ENCODE data around the gene IAPP.
"Not testable (repeated sequence)": the region's sequence is repeated elsewhere in the genome, so short reads cannot be mapped to it uniquely, and the experiment has no call there.

Gene IAPP

DNA sequence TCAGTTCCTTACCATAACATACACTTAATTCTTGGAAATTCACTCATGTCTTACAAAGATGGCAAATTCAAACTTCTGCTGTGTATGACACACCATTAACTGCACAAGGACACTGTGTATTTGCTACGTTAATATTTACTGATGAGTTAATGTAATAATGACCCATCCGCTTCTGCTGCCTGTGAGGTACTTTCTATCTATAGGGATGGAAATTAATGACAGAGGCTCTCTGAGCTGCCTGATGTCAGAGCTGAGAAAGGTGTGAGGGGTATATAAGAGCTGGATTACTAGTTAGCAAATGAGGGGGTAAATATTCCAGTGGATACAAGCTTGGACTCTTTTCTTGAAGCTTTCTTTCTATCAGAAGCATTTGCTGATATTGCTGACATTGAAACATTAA is at the start of gene IAPP:
IAPP (plus strand) TSS at position 301 of the 400 bp plus-strand sequence. CDS start 450 bp downstream, outside the sequence.
- DNase-seq (ENCODE audit: low read depth): no peak

DNA sequence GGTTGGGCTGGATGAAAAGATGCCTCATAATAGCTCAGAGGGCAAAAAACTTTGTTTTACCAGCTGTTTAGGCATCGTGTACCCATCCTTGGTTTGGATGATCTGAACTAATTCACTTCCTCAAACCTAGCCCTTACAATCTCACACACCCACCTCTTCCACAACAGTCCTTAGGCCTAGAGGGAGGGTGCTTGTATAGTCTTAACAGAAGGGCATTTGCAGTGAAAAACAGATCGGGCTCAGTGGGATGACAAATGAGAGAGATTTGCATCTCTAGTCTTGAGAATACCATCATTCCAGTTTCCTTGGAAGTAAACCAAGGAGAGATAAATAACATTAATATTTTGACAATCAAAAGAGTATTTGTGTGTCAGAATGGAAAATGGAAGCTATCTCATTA is 49.0 kb upstream of the IAPP start:
- no peak for DNase-seq (ENCODE audit: low read depth)

GRCh38 chr12:21324551-21324950 is 48.2 kb upstream of the IAPP start:
- no peak for DNase-seq (ENCODE audit: low read depth)

- no peak for DNase-seq (ENCODE audit: low read depth)
These were observed 44.1 kb upstream of the IAPP start for GRCh38 chr12:21328578-21328977.

DNA sequence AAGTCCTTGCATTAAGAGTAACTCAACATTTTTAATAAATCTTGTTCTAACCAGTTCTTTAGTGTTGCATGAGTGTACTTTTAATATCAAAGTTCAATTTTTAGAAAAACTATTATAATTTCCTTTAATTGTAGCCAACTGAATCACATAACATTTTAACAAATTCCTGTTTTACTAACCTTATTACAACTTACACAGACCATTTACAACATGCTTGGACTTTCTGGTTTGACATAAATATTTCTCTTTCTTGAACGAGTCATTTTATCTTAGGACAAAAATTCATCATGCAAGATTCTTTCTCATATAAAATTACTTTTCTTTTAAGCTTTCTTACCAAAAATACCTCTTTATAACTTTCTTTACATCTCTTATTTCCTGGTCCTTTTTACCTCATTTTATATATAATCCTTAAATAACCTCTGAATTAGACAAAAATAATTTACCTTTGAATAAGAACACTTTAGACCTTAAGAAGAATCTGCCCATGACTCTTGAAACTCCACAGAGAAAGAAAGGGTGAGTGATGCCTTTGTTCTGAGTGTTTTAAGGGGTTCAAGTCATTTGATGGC is 41.9 kb upstream of the IAPP start:
- DNase-seq (ENCODE audit: low read depth): no peak

DNA sequence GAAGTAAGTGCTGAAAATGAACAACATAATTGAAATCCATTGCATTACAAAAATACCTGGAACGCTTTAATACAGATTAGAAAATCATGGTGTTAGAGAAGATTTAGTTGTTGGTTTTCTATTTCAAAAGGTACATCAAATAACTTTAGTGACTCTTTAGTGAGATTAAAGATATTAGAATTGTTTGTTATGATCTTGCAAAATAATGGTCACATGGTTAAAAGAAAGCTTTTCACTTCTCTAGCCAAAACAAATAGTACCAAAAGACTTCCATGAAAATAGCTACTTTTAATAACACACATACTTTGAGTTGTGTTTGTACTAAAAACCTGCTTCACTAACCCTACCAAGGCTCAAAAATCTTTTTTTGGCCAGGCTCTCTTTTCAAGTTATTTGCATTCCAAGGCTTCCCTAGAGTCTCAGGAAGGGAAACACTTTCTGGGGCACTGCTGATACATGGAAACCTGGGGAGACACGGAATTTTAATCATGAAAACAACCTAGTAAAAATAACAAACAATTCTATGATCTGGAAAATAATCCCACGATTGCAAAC is 37.9 kb upstream of the IAPP start, which contains the start of gene SLCO1A2:
SLCO1A2 (minus strand) TSS at position 147 of the 555 bp plus-strand sequence. CDS start 270 bp downstream, outside the sequence.
- no peak for DNase-seq (ENCODE audit: low read depth)

- no peak for DNase-seq (ENCODE audit: low read depth)
These were observed 36.0 kb upstream of the IAPP start for GRCh38 chr12:21336656-21337055.

GRCh38 chr12:21337453-21337852 is 35.2 kb upstream of the IAPP start:
- DNase-seq (ENCODE audit: low read depth): no peak

DNA sequence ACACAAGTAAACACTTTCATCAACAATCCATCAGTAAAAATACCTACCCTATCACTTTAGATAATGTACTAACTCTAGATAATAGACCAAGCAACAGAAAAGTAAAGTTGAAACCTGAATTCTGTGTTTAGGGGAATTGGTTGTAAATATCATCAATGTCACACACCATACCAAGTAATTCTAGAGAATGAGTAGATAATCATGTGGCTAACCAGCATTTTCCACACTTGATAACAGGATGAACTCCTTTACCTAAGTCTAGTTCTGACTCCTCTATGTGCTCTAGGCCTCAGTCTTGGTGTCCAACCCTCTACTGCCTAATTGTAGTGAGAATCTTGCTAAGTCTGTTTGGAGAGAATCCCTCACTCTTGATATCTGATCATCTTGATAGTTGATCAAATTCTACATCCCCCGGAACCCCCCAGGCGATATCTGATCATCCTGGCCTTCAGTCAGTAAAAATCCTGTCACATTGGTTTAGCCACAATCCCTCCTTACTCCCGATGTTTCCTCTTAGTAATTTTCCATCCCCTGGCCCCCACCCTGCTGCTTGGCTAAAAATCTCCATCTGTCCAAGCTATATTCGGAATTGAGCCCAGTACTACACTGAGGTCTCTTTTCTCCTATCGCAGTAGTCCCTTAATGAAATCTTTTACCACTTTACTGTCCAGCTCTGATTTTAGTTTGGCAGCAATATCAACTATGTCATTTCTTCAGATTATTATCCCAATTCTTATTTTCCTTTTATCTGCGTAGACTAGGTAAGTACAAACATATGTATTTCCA is 34.5 kb upstream of the IAPP start:
- DNase-seq (ENCODE audit: low read depth): no peak

DNA sequence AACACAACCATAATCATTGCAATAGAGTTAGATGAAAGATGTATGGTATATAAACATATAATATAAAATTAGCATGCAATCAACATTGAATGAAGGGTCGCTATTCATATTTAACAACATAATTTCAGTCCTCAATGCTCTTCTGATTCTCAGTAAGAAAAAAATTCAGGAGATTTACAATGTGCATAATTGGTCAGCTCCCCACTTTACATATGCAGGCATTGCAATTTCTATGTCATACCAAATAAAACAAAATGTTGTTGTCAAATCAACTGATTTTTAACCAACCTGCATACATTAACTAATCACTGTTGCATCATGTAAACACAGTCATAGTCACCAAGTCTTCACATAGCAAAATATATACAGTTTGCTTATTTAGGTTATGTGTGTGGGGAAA is 32.8 kb upstream of the IAPP start:
- no peak for DNase-seq (ENCODE audit: low read depth)

- DNase-seq (ENCODE audit: low read depth): no peak
These were observed 32.3 kb upstream of the IAPP start for GRCh38 chr12:21340403-21340802.

- no peak for DNase-seq (ENCODE audit: low read depth)
These were observed 30.9 kb upstream of the IAPP start for GRCh38 chr12:21341769-21342168.

DNA sequence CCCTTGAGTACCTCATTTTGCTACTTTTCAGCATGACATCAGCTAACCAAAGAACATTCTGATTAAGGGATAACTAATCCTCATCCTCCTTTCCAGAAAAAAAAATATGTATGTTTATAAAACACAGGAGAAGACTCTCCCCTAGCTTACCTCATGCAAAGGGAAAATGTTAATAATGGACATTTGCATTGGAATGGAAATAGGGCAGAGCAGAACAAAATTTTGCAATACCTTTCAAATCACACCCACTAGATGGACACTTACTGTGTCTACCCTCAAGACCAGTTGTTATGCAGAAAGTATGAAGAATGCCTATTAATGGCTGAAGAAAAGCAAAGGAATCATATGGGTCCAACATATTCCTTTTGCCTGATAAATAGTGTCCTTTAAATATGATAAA is 29.1 kb upstream of the IAPP start:
- DNase-seq (ENCODE audit: low read depth): no peak

GRCh38 chr12:21346542-21347205 is 26.0 kb upstream of the IAPP start:
- DNase-seq (ENCODE audit: low read depth): no peak

GRCh38 chr12:21350975-21351374 is 21.7 kb upstream of the IAPP start:
- no peak for DNase-seq (ENCODE audit: low read depth)

DNA sequence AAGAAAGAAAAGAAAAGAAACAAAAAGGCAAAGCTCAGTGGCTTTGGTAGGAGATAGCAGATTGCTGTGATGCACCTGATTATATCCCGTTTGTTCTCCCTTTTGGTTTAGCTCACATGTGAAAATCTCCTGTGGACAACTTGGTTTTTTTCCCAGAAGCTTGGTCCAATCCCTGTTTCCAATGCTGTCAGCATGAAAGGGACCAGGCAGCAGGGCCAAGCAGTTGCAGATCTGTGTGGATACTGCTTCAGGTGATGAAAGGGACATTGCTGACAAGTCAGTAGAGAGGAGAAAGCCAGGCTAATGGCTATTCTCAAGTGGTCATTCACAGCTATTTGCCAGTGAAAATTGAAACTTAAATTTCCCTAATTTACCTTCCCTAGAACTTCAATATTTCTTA is 19.2 kb upstream of the IAPP start:
- DNase-seq (ENCODE audit: low read depth): no peak

DNA sequence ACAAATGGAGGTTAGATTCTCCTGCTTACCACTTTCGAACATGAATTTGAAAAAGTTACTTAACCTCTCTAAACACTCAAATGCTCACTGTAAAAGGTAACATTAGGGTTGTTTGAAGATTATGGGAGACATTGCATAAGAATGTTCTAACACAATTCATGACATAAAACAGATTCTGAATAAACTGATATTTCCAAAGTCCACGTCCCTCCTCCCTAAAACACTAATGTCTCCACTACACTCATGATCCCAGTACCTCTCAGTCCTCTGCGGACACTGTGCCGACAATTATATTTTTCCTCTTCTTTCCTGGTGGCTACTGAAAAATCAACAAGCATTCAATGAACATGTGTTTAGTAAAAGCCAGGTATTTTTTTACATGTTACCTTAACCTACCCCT is 18.8 kb upstream of the IAPP start:
- no peak for DNase-seq (ENCODE audit: low read depth)

DNA sequence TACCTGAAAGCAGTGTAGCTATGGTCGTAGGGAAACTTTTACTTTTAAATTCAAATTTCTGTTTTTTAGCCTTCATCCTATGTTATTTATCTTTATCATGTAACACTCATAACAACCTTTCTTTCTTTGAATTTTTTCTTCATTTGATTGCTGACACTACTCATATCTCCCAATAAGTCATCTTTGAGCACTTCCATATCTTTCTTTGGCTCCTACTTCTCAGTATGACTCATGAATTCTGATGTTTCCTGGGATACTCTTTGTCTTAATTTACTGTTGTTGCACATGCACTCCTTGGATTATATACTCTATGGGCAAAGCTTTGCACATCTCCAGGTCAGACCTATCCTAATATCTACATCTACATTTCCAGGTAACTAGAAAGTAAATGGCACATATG is 18.1 kb upstream of the IAPP start:
- no peak for DNase-seq (ENCODE audit: low read depth)

- DNase-seq (ENCODE audit: low read depth): not testable (repeated sequence)
These were observed 12.1 kb upstream of the IAPP start for GRCh38 chr12:21360632-21361031.

DNA sequence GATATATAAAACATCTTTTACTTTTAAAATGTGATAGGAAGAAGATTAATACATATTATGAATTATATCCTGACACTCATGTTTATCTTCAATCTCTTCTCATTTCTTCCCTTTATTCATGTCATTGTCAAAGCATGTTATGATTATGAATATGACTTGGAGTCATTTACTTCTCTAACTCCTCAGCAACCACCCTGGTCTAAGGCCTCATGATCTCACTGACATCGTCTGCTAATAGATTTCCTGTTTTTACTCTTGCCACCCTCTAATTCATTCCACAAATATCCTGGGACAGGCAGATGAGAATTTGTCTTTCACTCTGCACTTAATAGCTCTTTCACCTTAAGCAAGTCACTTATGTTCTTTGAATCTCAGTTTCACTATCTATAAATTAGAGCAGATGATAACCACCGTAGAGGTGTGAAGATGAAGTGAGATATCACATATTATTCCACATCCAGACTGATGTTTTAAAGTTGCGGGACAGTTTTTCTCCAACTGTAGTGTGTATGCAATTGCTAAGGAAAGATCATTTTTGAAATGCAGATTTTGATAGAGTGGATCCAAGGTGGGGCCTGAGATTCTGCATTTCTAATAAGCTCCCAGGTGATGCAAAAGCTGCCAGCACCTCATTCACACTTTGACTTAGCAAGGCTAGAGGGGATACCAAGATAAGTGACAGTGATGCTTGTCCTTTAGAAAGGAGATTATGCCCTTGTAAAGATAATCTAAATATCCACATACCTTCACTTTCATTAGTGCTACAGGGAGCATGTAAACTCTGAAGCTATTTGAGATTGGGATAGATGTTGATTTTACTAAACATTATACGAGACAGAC is 3.3 kb upstream of the IAPP start:
- DNase-seq (ENCODE audit: low read depth): no peak

- no peak for DNase-seq (ENCODE audit: low read depth)
These were observed 1.8 kb upstream of the IAPP start for GRCh38 chr12:21370845-21371449.

DNA sequence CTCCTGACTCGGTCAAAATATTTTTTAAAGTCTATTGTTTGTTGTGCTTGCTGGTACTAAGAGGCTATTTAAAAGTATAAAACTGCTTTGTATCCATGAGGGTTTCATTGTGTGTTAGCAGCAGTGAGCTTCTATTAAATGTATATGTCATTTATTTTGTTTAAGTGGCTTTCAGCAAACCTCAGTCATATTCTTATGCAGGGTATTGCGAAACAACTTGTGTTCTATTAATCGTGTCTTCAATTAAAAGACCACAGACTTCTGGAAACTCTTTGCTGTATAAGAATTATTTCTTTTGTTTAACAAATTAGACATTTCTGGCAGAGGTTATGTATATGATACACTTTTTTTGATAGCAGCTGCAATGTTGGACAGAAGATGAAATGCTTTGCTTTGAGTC is 6.5 kb downstream of the IAPP start:
- DNase-seq (ENCODE audit: low read depth): no peak
